HTR-8/SVneo (cell line): ENCODE results near the gene ZNF385A.
A peak's percentile ranks its signal among the peaks of the same experiment; 100 is the strongest.

Experiments used
- DNase-seq: peaks from one replicate; pipeline ENCODE4 v3.0.0; 2011; ENCODE audit warnings: low spot score, mixed read lengths; ENCODE audit not compliant: insufficient read length
- FAIRE-seq: peaks from 2 replicates; lab custom pipeline; 2011; peaks lifted over from hg19 to GRCh38; lab: Jason Lieb, UNC

Gene ZNF385A

GRCh38 chr12:54384591-54385041, at the start of gene ZNF385A:
Gene ZNF385A (minus strand): TSS chr12:54384733. CDS start chr12:54384514, 219 bp downstream.
- FAIRE-seq = no peak

GRCh38 chr12:54432815-54433164, 48.3 kb upstream of the ZNF385A start:
- no peak for DNase-seq
- no peak for FAIRE-seq

More at GRCh38 chr12:54384591-54385041, at the start of gene ZNF385A:
- no peak for DNase-seq

GRCh38 chr12:54431911-54432814, 47.6 kb upstream of the ZNF385A start:
- no peak for DNase-seq
- no peak for FAIRE-seq

GRCh38 chr12:54430471-54431069, 46.0 kb upstream of the ZNF385A start:
- DNase-seq = no peak
- no peak for FAIRE-seq

- FAIRE-seq (no peak), DNase-seq (no peak)
Observed at GRCh38 chr12:54429014-54429471, 44.5 kb upstream of the ZNF385A start.

GRCh38 chr12:54428050-54429013, 43.8 kb upstream of the ZNF385A start:
- peak; percentile 45 for DNase-seq
- no peak for FAIRE-seq

- no peak for DNase-seq
- FAIRE-seq = no peak
Observed at GRCh38 chr12:54427106-54427505, 42.6 kb upstream of the ZNF385A start.

GRCh38 chr12:54426690-54427089, 42.2 kb upstream of the ZNF385A start:
- DNase-seq (no peak), FAIRE-seq (no peak)

- DNase-seq (no peak), FAIRE-seq (no peak)
Observed at GRCh38 chr12:54425702-54426101, 41.2 kb upstream of the ZNF385A start.

- no peak for FAIRE-seq
- no peak for DNase-seq
Observed at GRCh38 chr12:54424224-54424623, 39.7 kb upstream of the ZNF385A start.

GRCh38 chr12:54423816-54424150, 39.2 kb upstream of the ZNF385A start:
- no peak for DNase-seq
- FAIRE-seq = no peak

GRCh38 chr12:54421879-54422250, 37.3 kb upstream of the ZNF385A start:
- no peak for DNase-seq
- no peak for FAIRE-seq

GRCh38 chr12:54421175-54421878, 36.8 kb upstream of the ZNF385A start:
- DNase-seq (no peak), FAIRE-seq (no peak)

GRCh38 chr12:54420766-54421144, 36.2 kb upstream of the ZNF385A start:
- FAIRE-seq (no peak), DNase-seq (no peak)

GRCh38 chr12:54419088-54419887, 34.8 kb upstream of the ZNF385A start, which contains the start of gene ITGA5:
Gene ITGA5 (minus strand): TSS chr12:54419266. CDS start chr12:54419198, 68 bp downstream.
- peak; percentile 81 for DNase-seq
- FAIRE-seq = no peak

GRCh38 chr12:54418441-54419087, 34.0 kb upstream of the ZNF385A start:
- DNase-seq (no peak), FAIRE-seq (no peak)

GRCh38 chr12:54417712-54418440, 33.3 kb upstream of the ZNF385A start:
- FAIRE-seq = no peak
- no peak for DNase-seq
